ENCODE data around the gene CNTNAP2.

GRCh38 chr7:147089608-147090007 is 973.0 kb downstream of the CNTNAP2 start:
- TF ChIP-seq CTCF (IDR thresholded peaks at IDR 0.05): no peak
- TF ChIP-seq POLR2A (IDR thresholded peaks at IDR 0.05): no peak
- TF ChIP-seq EP300 (IDR thresholded peaks at IDR 0.05): no peak

Measured in tibial nerve (tissue), 4 donors.